GM18873 (cell line): ENCODE measurements around the gene TXNL4A.
"Not testable (repeated sequence)": the region's sequence is repeated elsewhere in the genome, so short reads cannot be mapped to it uniquely, and the experiment has no call there.

Source experiments
- ATAC-seq: cut with Tn5 transposase; IDR thresholded peaks from one replicate; pipeline ENCODE4 v1.9.1; 2021; ENCODE audit warnings: mild to moderate bottlenecking, moderate library complexity, moderate number of reproducible peaks; ENCODE audit not compliant: unreplicated experiment, low FRiP score

TXNL4A gene

DNA sequence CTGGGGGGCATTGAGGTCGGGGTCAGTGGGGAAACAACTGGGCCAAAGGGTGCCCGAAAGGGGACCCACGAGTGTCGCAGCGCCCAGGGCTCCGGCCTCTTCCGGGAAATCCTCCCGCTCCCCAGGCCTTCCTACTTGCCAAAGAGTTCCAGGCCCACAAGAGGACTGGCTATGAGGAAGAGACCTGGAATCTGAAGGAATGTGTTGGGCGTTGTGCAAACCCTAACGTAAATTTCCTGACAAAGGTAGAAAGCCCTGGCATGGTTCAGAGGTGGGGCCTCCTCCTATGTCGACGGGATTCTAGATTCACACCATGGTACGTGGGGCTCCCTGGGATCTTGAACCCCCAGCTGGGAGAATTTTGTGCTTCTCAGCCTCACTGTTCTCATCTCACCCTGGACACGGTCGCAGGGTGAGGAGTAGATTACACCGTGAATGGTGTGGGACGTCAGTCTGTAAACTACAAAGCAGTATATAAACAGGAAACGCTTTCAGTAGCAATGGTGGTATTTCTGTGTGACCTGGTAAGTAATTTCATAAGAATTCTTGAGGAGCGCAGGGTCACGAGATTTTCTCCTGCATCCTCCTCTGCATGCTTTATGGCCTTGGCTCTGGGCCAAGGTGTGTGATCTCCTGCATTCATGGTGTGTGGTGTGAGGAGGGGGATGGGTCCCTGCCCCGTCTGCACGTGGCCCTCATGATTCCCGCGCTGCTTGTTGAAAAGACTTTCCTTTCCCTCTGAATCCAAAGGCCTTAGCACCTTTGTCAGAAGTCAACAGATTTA, 23.1 kb downstream of the TXNL4A start:
- ATAC-seq: no peak

GRCh38 chr18:79964330-79965118, 23.8 kb downstream of the TXNL4A start, which contains the start of gene HSBP1L1:
Gene HSBP1L1, plus strand, starts transcription at chr18:79964643. Its CDS starts 93 bp downstream, at chr18:79964736.
- ATAC-seq: no peak

- no peak for ATAC-seq
Observed at GRCh38 chr18:79963658-79964329, 24.6 kb downstream of the TXNL4A start.

DNA sequence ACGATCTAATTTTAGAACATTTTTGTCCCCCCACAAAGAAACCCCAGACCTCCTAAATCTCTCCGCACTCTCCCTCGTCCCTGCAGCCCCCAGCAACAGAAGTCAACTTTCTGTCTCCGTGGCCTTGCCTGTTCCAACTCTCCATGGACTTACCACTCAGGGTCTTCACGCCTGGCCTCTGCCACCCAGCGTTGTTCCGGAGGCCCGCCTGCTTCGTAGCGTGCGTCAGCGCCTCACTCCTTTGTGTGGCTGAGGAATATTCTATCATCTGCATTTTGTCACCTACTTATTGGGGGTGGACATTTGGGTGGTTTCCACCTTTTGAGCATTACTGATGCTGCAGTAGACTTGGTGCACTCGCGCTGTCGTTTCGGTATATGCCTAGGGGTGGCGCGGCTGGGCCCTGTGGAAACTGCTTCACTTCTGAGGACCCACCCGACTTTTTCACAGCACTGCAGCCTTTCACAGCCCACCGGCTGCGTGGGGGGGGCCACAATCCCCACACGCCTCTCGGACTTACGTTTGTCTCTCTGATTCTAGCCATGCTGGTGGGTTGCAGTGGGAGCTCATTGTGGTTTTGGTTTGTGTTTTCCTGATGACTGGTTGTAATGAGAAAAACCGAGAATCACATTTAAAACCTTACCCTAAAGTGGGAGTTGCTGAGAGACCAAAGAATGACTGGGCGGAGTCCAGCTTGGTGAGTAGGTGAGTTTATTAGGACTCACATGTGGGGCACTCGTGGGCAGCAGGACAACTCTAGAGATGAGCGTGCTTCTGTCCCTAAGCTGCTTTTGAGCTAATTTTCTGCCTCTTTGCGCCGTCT, 25.3 kb downstream of the TXNL4A start:
- peak; percentile 81 for ATAC-seq

DNA sequence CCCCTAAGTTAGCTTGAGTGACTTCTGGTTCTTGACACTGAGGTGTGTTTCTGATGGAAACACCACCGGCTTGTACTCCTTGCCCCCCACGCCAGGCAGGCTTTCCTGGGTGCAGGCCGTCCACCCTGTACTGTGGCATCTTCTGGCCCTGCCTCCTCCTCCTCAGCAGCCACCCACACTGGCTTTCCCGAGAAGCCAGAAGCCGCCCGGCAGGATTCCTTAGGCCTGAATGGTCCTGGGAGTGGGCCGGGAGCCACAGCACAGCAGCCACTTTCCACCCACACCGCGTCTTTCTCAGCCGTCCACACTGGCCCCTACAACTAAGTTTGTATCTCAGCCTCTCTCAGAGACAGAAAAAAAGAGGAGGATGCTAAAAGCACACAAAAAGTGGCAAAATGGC, 26.1 kb downstream of the TXNL4A start:
- ATAC-seq: no peak

- ATAC-seq: no peak
Observed at GRCh38 chr18:79961527-79962291, 26.7 kb downstream of the TXNL4A start.

GRCh38 chr18:79960921-79961526, 27.3 kb downstream of the TXNL4A start:
- ATAC-seq: no peak

DNA sequence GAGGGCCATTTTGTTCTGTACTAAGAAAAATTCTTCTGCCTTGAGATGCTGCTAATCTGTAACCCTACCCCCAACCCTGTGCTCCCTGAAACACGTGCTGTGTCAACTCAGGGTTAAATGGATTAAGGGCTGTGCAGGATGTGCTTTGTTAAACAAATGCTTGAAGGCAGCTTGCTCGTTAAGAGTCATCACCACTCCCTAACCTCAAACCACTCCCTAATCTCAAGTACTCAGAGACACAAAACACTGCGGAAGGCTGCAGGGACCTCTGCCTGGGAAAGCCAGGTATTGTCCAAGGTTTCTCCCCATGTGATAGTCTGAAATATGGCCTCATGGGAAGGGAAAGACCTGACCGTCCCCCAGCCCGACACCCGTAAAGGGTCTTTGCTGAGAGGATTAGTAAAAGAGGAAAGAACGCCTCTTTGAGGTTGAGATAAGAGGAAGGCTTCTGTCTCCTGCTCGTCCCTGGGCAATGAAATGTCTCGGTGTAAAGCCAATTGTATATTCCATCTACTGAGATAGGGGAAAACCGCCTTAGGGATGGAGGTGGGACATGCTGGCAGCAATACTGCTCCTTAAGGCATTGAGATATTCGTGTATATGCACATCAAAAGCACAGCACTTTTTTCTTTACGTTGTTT, 28.1 kb downstream of the TXNL4A start:
- ATAC-seq: not testable (repeated sequence)

GRCh38 chr18:79958981-79959380, 29.4 kb downstream of the TXNL4A start:
- no peak for ATAC-seq

DNA sequence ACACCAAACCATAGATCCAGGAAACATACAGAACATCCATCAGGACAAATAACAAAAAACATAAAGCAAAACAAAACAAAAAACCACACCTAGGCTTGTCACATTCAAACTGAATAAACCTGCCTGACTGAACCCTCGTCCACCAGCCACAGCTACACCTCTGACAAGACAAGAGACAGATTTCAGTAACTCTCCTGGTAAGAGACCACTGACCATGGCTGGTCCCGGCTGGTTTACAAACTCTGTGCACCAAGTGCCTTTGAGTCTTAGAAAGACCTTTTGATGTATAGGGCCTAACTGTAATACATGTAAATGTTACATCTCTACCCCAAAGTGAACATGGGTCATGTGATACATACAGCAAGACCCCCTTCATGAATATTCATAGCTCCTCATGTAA, 32.1 kb downstream of the TXNL4A start:
- ATAC-seq: no peak

- ATAC-seq: no peak
Observed at GRCh38 chr18:79955302-79956075, 32.9 kb downstream of the TXNL4A start.

DNA sequence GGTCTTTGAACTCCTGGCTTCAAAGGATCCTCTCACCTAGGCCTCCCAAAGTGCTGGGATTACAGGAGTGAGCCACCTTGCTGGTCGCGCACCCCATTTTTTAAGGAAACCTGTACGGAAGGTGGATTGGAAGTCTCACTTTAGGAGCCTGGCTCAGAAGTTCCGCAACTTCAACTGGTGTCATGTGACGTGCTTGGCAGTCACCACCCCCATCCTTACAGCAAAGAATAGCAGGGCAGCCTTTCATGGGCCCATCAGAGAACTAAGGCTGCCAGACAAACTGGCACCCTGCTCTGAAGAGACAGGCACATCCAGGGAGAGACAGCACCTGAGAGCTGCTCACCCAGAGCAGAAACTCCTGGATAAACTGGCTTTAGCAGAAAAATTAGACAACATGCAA, 33.6 kb downstream of the TXNL4A start:
- ATAC-seq: no peak

GRCh38 chr18:79953971-79954651, 34.3 kb downstream of the TXNL4A start:
- no peak for ATAC-seq

GRCh38 chr18:79952996-79953559, 35.3 kb downstream of the TXNL4A start:
- ATAC-seq: no peak

DNA sequence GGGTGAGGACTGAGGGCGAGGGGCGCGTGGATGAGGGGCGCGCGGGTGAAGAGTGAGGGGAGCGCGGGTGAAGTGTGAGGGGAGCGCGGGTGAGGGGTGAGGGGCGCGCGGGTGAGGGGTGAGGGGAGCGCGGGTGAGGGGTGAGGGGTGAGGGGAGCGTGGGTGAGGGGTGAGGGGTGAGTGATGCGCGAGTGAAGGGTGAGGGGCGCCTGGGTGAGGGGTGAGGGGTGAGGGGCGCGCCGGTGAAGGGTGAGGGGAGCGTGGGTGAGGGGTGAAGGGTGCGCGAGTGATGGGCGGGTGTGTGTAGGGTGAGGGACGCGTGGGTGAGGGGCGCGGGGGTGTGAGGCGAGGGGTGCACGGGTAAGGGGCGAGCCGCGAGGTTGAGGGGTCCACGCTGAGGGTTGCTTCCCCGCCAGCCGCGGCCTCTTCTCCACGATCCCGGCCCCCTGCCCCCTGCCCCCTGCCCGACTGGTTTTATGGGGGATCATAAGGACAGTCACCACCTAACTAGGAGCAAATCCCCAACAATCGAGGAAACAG, 35.8 kb downstream of the TXNL4A start:
- no peak for ATAC-seq

- no peak for ATAC-seq
Observed at GRCh38 chr18:79951545-79952455, 36.6 kb downstream of the TXNL4A start, which contains the start of gene SLC66A2. Gene SLC66A2, minus strand, starts transcription at chr18:79951653. Its CDS starts 727 bp downstream, at chr18:79950926.
